Left lung (tissue), 10 donors: ENCODE data around the gene CKB. TPM values are rescaled to one million over a fixed set of nuclear protein-coding genes. Genes with fewer than 3 reads are reported as not detected.

Experiments
- ATAC-seq: fragments of 200-7000 bp; cut with Tn5 transposase; one replicate; pipeline ENCODE4 v1.9.1; 2020; ENCODE audit warnings: moderate library complexity
- DNase-seq, 4 donors: peaks; one replicate each; pipeline ENCODE4 v3.0.0-alpha.2; 2013 to 2020
- H3K27ac ChIP-seq, 2 donors: fragments of 200-600 bp; sonication (generic) in 1 of 2; one replicate each; pipeline versions ENCODE4 v1.5.0 to v1.8.0; 2020 to 2021
- H3K27me3 ChIP-seq, 2 donors: fragments of 200-600 bp; sonication (generic) in 1 of 2; one replicate each; pipeline versions ENCODE4 v1.5.0 to v1.8.0; 2020 to 2021
- H3K36me3 ChIP-seq, 2 donors: fragments of 200-600 bp; sonication (generic) in 1 of 2; one replicate each; pipeline versions ENCODE4 v1.5.0 to v1.8.0; 2020 to 2021
- H3K4me1 ChIP-seq, 2 donors: fragments of 200-600 bp; one replicate each; pipeline ENCODE4 v1.8.0; 2021
- H3K4me3 ChIP-seq, 2 donors: fragments of 200-600 bp; sonication (generic) in 1 of 2; one replicate each; pipeline versions ENCODE4 v1.5.0 to v1.8.0; 2020 to 2021; ENCODE audit warnings: mild to moderate bottlenecking in 1 of 2
- H3K9me3 ChIP-seq, 2 donors: fragments of 200-600 bp; sonication (generic) in 1 of 2; one replicate each; pipeline versions ENCODE4 v1.5.0 to v1.8.0; 2020 to 2021
- intact Hi-C, 2 donors: fragments of 100-400 bp; cut with DNase I; formaldehyde crosslinking; loops; one replicate each; pipeline versions ENCODE4 v1.11.2 to v1.14.2; 2022
- polyA plus RNA-seq, 6 donors: library from polyadenylated mRNA; unstranded; fragments of 120-200 nt; gene quantifications; one replicate each; pipeline ENCODE4 v1.2.1, GENCODE V29; 2013; ENCODE audit not compliant: insufficient read length in 6 of 6
- total RNA-seq, 2 donors: library from RNA; stranded (reverse); fragmentation: NEBNext Ultra II Directional; extraction: Animal tissue kit (Norgen Biotek cat#: 25700); gene quantifications; one replicate each; pipeline ENCODE4 v1.2.1, GENCODE V29; 2021
- TF ChIP-seq, protein P1 (sequence below), 2 donors: fragments of 200-600 bp; sonication (generic) in 1 of 2; IDR thresholded peaks; one replicate each; pipeline versions ENCODE4 v1.5.0 to v1.8.0; 2021; ENCODE audit warnings: antibody characterized with exemption in 2 of 2
- donor health status: DM: no; HTN: yes; CAD: no.
- donor health status: DM: no; HTN: no; CAD: no.

CKB gene
- total and polyA plus RNA-seq, 8 donors: 129 to 312 (median 210) TPM

DNA sequence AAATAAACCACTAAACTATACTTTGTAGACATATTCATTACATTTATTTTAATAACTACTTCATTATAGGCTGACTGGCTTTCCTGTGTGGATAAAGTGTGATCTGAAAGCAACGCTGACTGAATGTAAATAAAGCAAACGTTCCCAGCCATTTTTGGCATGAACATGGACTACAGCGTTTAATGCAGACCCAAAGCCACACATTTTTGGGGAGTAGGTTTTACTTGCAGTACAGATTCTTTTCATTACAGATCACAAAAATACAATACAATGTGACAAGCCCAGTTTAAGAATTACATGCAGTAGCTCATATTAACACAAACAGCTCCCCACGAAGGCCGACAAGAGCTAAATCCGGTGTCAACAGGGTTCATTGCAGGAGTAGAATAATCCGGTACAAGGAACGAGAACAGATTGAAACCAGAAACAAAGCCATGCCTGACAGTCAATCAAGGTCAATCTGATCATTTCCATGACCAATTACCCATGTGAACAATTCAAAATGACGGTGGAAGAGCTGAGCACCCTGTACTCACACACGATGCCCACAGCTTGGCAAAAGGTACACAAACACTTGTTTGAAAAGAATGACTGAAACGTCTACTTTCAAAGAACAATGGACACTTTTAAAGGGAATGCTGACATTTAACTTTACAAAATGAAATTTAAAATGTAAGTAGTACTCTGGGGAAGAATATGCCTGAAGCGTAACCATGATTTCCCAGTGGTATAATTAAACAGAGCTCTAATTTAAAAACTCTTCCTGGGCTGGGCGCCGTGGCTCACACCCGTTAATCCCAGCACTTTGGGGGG lies 34.5 kb upstream of the CKB start:
- no peak overlapping the region for H3K4me3 ChIP-seq
- H3K27me3 ChIP-seq: no peaks in the 10 kb centered on the region
- no peaks in the 10 kb centered on the region for H3K9me3 ChIP-seq
- peaks cover 0 to 38% of the 10 kb centered on the region in 2 donors for H3K36me3 ChIP-seq
- peaks cover 11 to 53% of the 10 kb centered on the region in 2 donors for H3K4me1 ChIP-seq
- H3K27ac ChIP-seq: no peak overlapping the region
- intact Hi-C loops: no loop called here
- ATAC-seq: no peak
- peak in 1 of 4 donors; percentile 43 for DNase-seq
- TF ChIP-seq, protein P1, sequence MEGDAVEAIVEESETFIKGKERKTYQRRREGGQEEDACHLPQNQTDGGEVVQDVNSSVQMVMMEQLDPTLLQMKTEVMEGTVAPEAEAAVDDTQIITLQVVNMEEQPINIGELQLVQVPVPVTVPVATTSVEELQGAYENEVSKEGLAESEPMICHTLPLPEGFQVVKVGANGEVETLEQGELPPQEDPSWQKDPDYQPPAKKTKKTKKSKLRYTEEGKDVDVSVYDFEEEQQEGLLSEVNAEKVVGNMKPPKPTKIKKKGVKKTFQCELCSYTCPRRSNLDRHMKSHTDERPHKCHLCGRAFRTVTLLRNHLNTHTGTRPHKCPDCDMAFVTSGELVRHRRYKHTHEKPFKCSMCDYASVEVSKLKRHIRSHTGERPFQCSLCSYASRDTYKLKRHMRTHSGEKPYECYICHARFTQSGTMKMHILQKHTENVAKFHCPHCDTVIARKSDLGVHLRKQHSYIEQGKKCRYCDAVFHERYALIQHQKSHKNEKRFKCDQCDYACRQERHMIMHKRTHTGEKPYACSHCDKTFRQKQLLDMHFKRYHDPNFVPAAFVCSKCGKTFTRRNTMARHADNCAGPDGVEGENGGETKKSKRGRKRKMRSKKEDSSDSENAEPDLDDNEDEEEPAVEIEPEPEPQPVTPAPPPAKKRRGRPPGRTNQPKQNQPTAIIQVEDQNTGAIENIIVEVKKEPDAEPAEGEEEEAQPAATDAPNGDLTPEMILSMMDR (IDR thresholded peaks at IDR 0.05): no peak

DNA sequence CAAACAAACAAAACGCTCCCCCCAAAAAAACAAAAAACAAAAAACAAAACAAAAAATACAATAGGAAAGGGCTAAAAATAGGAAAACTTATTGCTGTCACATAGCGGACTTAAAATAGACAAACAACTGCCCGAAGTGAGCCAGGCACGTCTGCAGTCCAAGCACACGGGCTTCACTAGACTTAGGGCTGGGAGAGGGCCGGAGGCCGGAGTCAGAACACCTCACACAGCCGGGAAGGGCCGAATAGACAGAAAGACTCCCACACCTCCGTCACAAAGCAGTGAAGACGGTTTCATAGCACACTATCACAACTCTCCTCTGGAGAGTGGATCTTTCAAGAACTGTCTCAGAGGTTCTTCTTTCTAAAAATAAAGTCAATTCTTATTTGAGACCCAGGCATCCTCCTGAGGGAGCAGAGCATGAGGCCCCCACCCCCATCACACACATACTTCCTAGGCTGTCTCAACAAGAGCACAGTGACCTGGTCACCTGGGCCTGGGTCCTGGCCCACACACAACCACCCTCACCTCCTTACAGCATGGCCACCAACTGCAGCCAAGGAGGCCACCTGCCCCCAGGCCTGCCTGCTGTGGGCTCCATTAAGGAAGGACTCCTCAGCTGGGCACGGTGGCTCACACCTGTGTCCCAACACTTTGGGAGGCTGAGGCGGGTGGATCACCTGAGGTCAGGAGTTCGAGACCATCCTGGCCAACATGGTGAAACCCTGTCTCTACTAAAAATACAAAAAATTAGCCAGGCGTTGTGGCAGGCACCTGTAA lies 33.1 kb upstream of the CKB start:
- H3K27ac ChIP-seq: no peak overlapping the region
- ATAC-seq: no peak

DNA sequence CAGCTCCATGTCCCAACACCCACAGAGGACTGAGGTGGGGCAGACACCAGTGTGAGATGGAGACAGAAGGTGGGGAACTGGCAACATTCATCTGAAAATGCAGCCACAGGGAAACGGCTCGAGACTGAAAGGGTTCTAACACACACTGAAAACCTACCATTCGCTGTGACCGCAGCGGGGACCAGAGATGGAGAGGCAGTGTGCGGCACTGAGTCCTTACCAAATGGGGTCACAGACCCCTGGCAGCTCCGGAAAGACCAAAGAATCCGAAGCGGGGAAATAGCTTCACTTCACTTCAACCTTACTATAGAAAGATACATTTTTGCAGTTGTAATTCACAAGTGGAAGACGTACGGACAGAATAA lies 30.2 kb upstream of the CKB start:
- Histone ChIP-seq H3K27ac (peak overlapping the region in 1 of 2 donors; percentile 71), H3K4me1 (peaks cover 11 to 25% of the 10 kb centered on the region in 2 donors), H3K9me3 (no peaks in the 10 kb centered on the region), H3K36me3 (peaks cover 0 to 14% of the 10 kb centered on the region in 2 donors), H3K4me3 (no peak overlapping the region), H3K27me3 (no peaks in the 10 kb centered on the region)
- peak in 1 of 4 donors; percentile 34 for DNase-seq
- TF ChIP-seq, protein P1 (IDR thresholded peaks at IDR 0.05): no peak
- ATAC-seq: no peak
- intact Hi-C loops: no loop called here

More for the DNA sequence above, 33.1 kb upstream of the CKB start:
- no peaks in the 10 kb centered on the region for H3K27me3 ChIP-seq
- H3K36me3 ChIP-seq: peaks cover 0 to 38% of the 10 kb centered on the region in 2 donors
- H3K4me3 ChIP-seq: no peak overlapping the region
- no peaks in the 10 kb centered on the region for H3K9me3 ChIP-seq
- intact Hi-C loops: no loop called here
- DNase-seq: peak in 1 of 4 donors; percentile 53
- TF ChIP-seq, protein P1 (IDR thresholded peaks at IDR 0.05): no peak
- H3K4me1 ChIP-seq: peaks cover 11 to 53% of the 10 kb centered on the region in 2 donors

DNA sequence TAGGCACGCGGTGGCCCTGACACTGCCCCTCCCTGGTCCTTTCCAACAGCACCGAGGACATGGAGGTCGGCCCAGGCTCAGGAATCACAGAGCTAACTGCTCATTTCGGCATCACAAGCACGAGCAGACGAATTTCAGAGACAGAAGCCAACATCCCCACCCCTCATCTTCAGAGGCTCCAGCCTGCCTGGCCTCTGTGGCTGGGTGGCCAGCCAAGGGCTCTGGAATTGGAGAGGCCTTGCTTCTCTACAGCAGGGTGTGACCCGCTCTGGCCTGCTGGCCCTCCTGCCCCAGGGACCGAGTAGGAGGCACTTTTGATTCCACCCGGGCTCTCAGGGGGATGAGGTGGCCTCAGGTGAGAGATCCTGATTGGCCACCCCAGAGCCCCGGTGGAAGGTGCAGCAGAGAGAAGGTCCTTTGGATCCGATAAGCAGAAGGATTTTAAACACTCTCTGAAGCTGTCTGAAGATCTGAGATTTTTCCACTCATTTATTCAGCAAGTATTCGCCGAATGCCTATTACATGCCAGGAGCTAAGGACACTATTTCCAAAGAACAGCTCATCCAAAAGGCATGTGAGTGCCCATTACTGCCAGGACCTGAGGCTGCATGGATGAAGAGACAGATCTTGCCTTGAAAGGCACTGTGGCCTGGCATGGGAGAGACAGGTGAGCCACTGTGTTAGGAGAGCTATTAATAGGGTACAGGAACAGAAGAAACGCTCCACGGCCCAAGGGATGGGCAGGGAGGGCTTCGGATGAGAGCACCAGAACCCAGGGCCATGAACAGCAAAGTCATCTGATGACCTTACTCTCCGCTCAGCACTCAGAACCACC lies 29.6 kb upstream of the CKB start:
- TF ChIP-seq, protein P1 (IDR thresholded peaks at IDR 0.05): no peak
- Histone ChIP-seq H3K4me1 (peaks cover 11 to 19% of the 10 kb centered on the region in 2 donors), H3K27ac (peak overlapping the region; percentile 64 to 71), H3K36me3 (peaks cover 0 to 8% of the 10 kb centered on the region in 2 donors), H3K27me3 (no peaks in the 10 kb centered on the region), H3K9me3 (no peaks in the 10 kb centered on the region), H3K4me3 (peak overlapping the region in 1 of 2 donors; percentile 9)
- ATAC-seq (peak; percentile 82), DNase-seq (peak in 2 of 4 donors; percentile 68 to 80)
- intact Hi-C loops: no loop called here
